A549 (cell line): ENCODE measurements around the gene NIM1K.

ENCODE experiments used
- HDAC2 ChIP-seq: fragments of 200-600 bp; sonication (generic); IDR thresholded peaks from 2 replicates; pipeline ENCODE4 v1.6.1; 2016
- TF ChIP-seq, protein P1 (sequence below): fragments of >200 bp; sonication (Bioruptor Twin); formaldehyde crosslinking; IDR thresholded peaks from 3 replicates; pipeline ENCODE4 v1.5.1; 2016
- TF ChIP-seq, protein P2 (sequence below): fragments of 450-650 bp; IDR thresholded peaks from 2 replicates; pipeline ENCODE4 v1.6.1; 2014; ENCODE audit warnings: antibody characterized with exemption

DNA sequence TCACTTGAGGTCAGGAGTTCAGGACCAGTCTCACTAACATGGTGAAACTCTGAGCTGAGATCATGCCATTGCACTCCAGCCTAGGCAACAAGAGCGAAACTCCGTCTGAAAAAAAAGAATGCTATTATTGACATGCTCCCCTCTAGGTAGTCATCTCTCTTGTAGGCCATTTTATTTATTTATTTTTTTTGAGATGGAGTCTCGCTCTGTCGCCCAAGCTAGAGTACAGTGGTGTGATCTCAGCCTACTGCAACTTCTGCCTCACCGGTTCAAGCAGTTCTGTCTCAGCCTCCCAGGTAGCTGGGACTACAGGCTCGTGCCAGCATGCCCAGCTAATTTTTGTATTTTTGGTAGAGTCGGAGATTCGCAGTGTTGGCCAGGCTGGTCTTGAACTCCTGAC lies 20.6 kb upstream of the NIM1K start:
- TF ChIP-seq, protein P1, sequence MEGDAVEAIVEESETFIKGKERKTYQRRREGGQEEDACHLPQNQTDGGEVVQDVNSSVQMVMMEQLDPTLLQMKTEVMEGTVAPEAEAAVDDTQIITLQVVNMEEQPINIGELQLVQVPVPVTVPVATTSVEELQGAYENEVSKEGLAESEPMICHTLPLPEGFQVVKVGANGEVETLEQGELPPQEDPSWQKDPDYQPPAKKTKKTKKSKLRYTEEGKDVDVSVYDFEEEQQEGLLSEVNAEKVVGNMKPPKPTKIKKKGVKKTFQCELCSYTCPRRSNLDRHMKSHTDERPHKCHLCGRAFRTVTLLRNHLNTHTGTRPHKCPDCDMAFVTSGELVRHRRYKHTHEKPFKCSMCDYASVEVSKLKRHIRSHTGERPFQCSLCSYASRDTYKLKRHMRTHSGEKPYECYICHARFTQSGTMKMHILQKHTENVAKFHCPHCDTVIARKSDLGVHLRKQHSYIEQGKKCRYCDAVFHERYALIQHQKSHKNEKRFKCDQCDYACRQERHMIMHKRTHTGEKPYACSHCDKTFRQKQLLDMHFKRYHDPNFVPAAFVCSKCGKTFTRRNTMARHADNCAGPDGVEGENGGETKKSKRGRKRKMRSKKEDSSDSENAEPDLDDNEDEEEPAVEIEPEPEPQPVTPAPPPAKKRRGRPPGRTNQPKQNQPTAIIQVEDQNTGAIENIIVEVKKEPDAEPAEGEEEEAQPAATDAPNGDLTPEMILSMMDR, result no peak
- TF ChIP-seq HDAC2, result no peak
- TF ChIP-seq, protein P2, sequence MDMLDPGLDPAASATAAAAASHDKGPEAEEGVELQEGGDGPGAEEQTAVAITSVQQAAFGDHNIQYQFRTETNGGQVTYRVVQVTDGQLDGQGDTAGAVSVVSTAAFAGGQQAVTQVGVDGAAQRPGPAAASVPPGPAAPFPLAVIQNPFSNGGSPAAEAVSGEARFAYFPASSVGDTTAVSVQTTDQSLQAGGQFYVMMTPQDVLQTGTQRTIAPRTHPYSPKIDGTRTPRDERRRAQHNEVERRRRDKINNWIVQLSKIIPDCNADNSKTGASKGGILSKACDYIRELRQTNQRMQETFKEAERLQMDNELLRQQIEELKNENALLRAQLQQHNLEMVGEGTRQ, result no peak
